Stimulated activated CD4-positive, alpha-beta T cell treated with anti-CD3 and anti-CD28 coated beads, Interleukin-4, amount 100 ng/mL, for 24 hours (primary cell): ENCODE data around the gene GDI2.
"Not testable (repeated sequence)": the region's sequence is repeated elsewhere in the genome, so short reads cannot be mapped to it uniquely, and the experiment has no call there.

Source experiments
- DNase-seq: peaks from one replicate; pipeline ENCODE4 v3.0.0-alpha.2; 2020

Gene GDI2

GRCh38 chr10:5826511-5826910 is 13.3 kb upstream of the GDI2 start:
- not testable (repeated sequence) for DNase-seq

GRCh38 chr10:5818894-5819293 is 5.7 kb upstream of the GDI2 start:
- DNase-seq: no peak

- DNase-seq: no peak
These were observed 4.8 kb upstream of the GDI2 start for GRCh38 chr10:5818048-5818331.

- DNase-seq: no peak
These were observed 4.3 kb upstream of the GDI2 start for GRCh38 chr10:5817322-5818047.

GRCh38 chr10:5816170-5816569 is 2.9 kb upstream of the GDI2 start:
- DNase-seq: no peak

GRCh38 chr10:5814110-5815107 is 1.2 kb upstream of the GDI2 start:
- DNase-seq: no peak

- no peak for DNase-seq
These were observed 218 bp downstream of the GDI2 start for GRCh38 chr10:5813091-5813340.

GRCh38 chr10:5812283-5813090 is 747 bp downstream of the GDI2 start:
- peak; percentile 36 for DNase-seq

- no peak for DNase-seq
These were observed 1.8 kb downstream of the GDI2 start for GRCh38 chr10:5811387-5811821.

GRCh38 chr10:5810225-5810624 is 3.0 kb downstream of the GDI2 start:
- DNase-seq: no peak

- no peak for DNase-seq
These were observed 3.6 kb downstream of the GDI2 start for GRCh38 chr10:5809527-5810154.

GRCh38 chr10:5808783-5809392 is 4.3 kb downstream of the GDI2 start:
- DNase-seq: not testable (repeated sequence)

- DNase-seq: no peak
These were observed 6.5 kb downstream of the GDI2 start for GRCh38 chr10:5806745-5807144.

- DNase-seq: no peak
These were observed 7.5 kb downstream of the GDI2 start for GRCh38 chr10:5805711-5806110.

- DNase-seq: no peak
These were observed 8.0 kb downstream of the GDI2 start for GRCh38 chr10:5805260-5805659.

- DNase-seq: no peak
These were observed 8.8 kb downstream of the GDI2 start for GRCh38 chr10:5804386-5804785.

- no peak for DNase-seq
These were observed 12.5 kb downstream of the GDI2 start for GRCh38 chr10:5800782-5801181.

- DNase-seq: no peak
These were observed 19.0 kb downstream of the GDI2 start for GRCh38 chr10:5794236-5794635.

- no peak for DNase-seq
These were observed 23.6 kb downstream of the GDI2 start for GRCh38 chr10:5789626-5790025.

GRCh38 chr10:5788969-5789368 is 24.3 kb downstream of the GDI2 start:
- no peak for DNase-seq

- DNase-seq: no peak
These were observed 29.9 kb downstream of the GDI2 start for GRCh38 chr10:5783300-5783699.

- DNase-seq: no peak
These were observed 31.1 kb downstream of the GDI2 start for GRCh38 chr10:5782174-5782573.

GRCh38 chr10:5779730-5780129 is 33.5 kb downstream of the GDI2 start:
- no peak for DNase-seq
